PC-3 (cell line): ENCODE measurements around the gene PTPN14. TPM values are rescaled to one million over a fixed set of nuclear protein-coding genes. Genes with fewer than 3 reads are reported as not detected.
A peak's percentile ranks its signal among the peaks of the same experiment; 100 is the strongest.

ENCODE experiments used
- ATAC-seq: fragments of 200-7000 bp; cut with Tn5 transposase; 2 replicates; pipeline ENCODE4 v1.9.1; 2020; ENCODE audit warnings: mild to moderate bottlenecking, moderate library complexity
- BruUV-seq: library from RNA; stranded (reverse); fragments of 400-500 nt; replicated peaks from 2 replicates; lab custom pipeline; 2021; lab: Mats Ljungman, UMichigan
- CTCF ChIA-PET: fragments of 300-600 bp; sonication (Branson Sonifier 250); formaldehyde crosslinking; loops from one replicate; lab custom pipeline; 2022; ENCODE audit warnings: antibody characterized with exemption; lab: Charles Lee
- POLR2A ChIA-PET: fragments of 300-600 bp; sonication (Branson Sonifier 250); formaldehyde crosslinking; loops from one replicate; lab custom pipeline; 2022; ENCODE audit warnings: antibody characterized with exemption; ENCODE audit not compliant: unreplicated experiment; lab: Charles Lee
- DNase-seq: peaks from one replicate; pipeline ENCODE4 v3.0.0-alpha.2; 2015
- H2AFZ ChIP-seq: fragments of 300-600 bp; sonication (generic); 2 replicates; pipeline ENCODE4 v1.6.0; 2016; ENCODE audit warnings: antibody characterized with exemption, low read length
- H3F3A ChIP-seq: fragments of 300-600 bp; sonication (generic); one replicate; pipeline ENCODE4 v1.6.0; 2017; ENCODE audit warnings: antibody characterized with exemption, low read length, control low read depth, mild to moderate bottlenecking; ENCODE audit not compliant: unreplicated experiment
- H3K27ac ChIP-seq: fragments of 300-600 bp; sonication (generic); 2 replicates; pipeline ENCODE4 v1.5.1; 2016; ENCODE audit warnings: mild to moderate bottlenecking, low read length
- H3K27me3 ChIP-seq: fragments of 300-600 bp; sonication (generic); 2 replicates; pipeline ENCODE4 v1.6.1; 2016; ENCODE audit warnings: low read length, mixed read lengths
- H3K36me3 ChIP-seq: fragments of 300-600 bp; sonication (generic); 2 replicates; pipeline ENCODE4 v1.6.1; 2016; ENCODE audit warnings: low read depth, mixed run types, low read length, mixed read lengths
- H3K4me1 ChIP-seq: fragments of 300-600 bp; sonication (generic); 2 replicates; pipeline ENCODE4 v1.5.1; 2016; ENCODE audit warnings: low read length; ENCODE audit not compliant: insufficient read depth
- H3K4me2 ChIP-seq: fragments of 300-600 bp; sonication (generic); 2 replicates; pipeline ENCODE4 v1.6.0; 2016; ENCODE audit warnings: low read length
- H3K4me3 ChIP-seq: fragments of 300-600 bp; sonication (generic); 2 replicates; pipeline ENCODE4 v1.5.1; 2016; ENCODE audit warnings: mild to moderate bottlenecking, low read length, mixed read lengths
- H3K79me2 ChIP-seq: fragments of 300-600 bp; sonication (generic); 2 replicates; pipeline ENCODE4 v1.6.1; 2017; ENCODE audit warnings: low read length, mixed read lengths
- H3K9ac ChIP-seq: fragments of 300-600 bp; sonication (generic); 2 replicates; pipeline ENCODE4 v1.6.0; 2016; ENCODE audit warnings: mild to moderate bottlenecking, low read length
- H3K9me2 ChIP-seq: fragments of 300-600 bp; sonication (generic); replicated peaks from 2 replicates; pipeline ENCODE4 v1.6.1; 2016; ENCODE audit warnings: mixed run types, low read length, mixed read lengths
- H3K9me3 ChIP-seq: fragments of 300-600 bp; sonication (generic); 2 replicates; pipeline ENCODE4 v1.6.1; 2016; ENCODE audit warnings: low read length, mixed read lengths
- H4K20me1 ChIP-seq: fragments of 300-600 bp; sonication (generic); 2 replicates; pipeline ENCODE4 v1.6.1; 2016; ENCODE audit warnings: low read length, mixed read lengths
- EZH2 ChIP-seq: fragments of 300-600 bp; sonication (generic); IDR thresholded peaks from one replicate; pipeline ENCODE4 v1.6.1; 2017; ENCODE audit warnings: antibody characterized with exemption, mild to moderate bottlenecking, low read length; ENCODE audit not compliant: unreplicated experiment
- EZH2phosphoT487 ChIP-seq: fragments of 300-600 bp; sonication (generic); IDR thresholded peaks from 2 replicates; pipeline ENCODE4 v1.6.1; 2018; ENCODE audit warnings: mild to moderate bottlenecking, antibody characterized with exemption, low read length, borderline replicate concordance
- intact Hi-C: fragments of 100-400 bp; cut with micrococcal nuclease; formaldehyde crosslinking; loops from 2 replicates; pipeline ENCODE4 v1.9.0; 2023
- total RNA-seq: library from RNA; depleted of rRNA; stranded (reverse); fragments of >200 nt; gene quantifications from 2 replicates; pipeline ENCODE4 v1.2.3, GENCODE V29; 2014
- TF ChIP-seq, protein P1 (sequence below): fragments of 300-600 bp; sonication (generic); conservative IDR thresholded peaks from 2 replicates; pipeline ENCODE4 v1.5.1; 2017; ENCODE audit warnings: antibody characterized with exemption, low read depth, mild to moderate bottlenecking, low read length

Gene PTPN14
- total RNA-seq, 1 experiment from 2014 or later = 12.6 TPM

DNA sequence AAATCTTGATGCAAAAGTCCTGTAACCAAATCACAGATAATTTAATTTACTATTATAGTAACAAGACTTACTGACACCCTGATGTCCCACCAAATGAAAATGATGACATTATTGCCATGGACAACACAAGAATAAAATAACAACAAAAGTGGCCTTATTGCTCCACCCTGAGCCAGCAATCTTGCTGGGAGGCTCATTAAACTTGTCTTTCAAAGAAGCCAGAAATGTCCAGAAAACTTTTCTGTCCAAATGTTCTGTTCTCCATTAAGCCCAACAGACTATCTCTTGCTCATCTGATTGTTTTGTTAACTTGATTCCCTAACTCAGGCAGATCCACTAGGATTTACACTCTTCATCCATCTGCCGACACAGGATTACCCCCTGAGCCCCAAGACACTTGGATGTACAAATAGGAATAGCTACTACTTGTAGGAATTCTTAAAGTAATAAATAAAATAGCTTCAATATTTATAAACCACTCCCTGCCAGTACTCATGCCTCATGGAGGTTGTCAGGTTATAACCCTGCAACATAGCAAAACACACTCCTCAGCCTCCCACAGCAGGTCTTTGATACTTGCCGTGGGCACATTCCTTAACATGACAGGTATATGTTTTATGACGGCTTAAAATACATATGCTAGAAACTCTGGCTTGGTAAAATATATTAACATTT, 84.9 kb downstream of the PTPN14 start:
- Histone ChIP-seq H3K36me3 (no peaks in the 10 kb centered on the region), H3K4me2 (peak overlapping the region; percentile 36), H3K4me1 (peaks cover 29% of the 10 kb centered on the region), H3F3A (peaks cover 3% of the 10 kb centered on the region), H3K9ac (no peak overlapping the region), H3K9me3 (no peaks in the 10 kb centered on the region), H3K4me3 (peak overlapping the region; percentile 0; the same call in 1 of the 2 replicates), H3K27ac (peak overlapping the region; percentile 30), H3K27me3 (no peaks in the 10 kb centered on the region), H3K79me2 (peaks cover 78% of the 10 kb centered on the region), H4K20me1 (no peaks in the 10 kb centered on the region), H3K9me2 (no peaks in the 10 kb centered on the region), H2AFZ (no peak overlapping the region)
- ChIA-PET CTCF (interaction anchor here (0.5 kb wide), 1 partner anchor 78 kb away, joined by 3 read pairs; no protein-coding TSS in a partner anchor), POLR2A (interaction anchor here (0.5 to 0.7 kb wide), 4 partner anchors 13 to 85 kb away, joined by 3 to 5 read pairs (median 4); partner anchors contain the start of gene PTPN14)
- peak; percentile 58 for ATAC-seq
- BruUV-seq = no TSS peak
- no peak for TF ChIP-seq EZH2phosphoT487
- no peak for TF ChIP-seq EZH2
- TF ChIP-seq, protein P1, sequence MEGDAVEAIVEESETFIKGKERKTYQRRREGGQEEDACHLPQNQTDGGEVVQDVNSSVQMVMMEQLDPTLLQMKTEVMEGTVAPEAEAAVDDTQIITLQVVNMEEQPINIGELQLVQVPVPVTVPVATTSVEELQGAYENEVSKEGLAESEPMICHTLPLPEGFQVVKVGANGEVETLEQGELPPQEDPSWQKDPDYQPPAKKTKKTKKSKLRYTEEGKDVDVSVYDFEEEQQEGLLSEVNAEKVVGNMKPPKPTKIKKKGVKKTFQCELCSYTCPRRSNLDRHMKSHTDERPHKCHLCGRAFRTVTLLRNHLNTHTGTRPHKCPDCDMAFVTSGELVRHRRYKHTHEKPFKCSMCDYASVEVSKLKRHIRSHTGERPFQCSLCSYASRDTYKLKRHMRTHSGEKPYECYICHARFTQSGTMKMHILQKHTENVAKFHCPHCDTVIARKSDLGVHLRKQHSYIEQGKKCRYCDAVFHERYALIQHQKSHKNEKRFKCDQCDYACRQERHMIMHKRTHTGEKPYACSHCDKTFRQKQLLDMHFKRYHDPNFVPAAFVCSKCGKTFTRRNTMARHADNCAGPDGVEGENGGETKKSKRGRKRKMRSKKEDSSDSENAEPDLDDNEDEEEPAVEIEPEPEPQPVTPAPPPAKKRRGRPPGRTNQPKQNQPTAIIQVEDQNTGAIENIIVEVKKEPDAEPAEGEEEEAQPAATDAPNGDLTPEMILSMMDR = no peak
- intact Hi-C loops = loop anchor here (1.0 to 5.0 kb wide), 4 partner anchors 19 to 119 kb away; no protein-coding TSS in a partner anchor
- DNase-seq = peak; percentile 81

DNA sequence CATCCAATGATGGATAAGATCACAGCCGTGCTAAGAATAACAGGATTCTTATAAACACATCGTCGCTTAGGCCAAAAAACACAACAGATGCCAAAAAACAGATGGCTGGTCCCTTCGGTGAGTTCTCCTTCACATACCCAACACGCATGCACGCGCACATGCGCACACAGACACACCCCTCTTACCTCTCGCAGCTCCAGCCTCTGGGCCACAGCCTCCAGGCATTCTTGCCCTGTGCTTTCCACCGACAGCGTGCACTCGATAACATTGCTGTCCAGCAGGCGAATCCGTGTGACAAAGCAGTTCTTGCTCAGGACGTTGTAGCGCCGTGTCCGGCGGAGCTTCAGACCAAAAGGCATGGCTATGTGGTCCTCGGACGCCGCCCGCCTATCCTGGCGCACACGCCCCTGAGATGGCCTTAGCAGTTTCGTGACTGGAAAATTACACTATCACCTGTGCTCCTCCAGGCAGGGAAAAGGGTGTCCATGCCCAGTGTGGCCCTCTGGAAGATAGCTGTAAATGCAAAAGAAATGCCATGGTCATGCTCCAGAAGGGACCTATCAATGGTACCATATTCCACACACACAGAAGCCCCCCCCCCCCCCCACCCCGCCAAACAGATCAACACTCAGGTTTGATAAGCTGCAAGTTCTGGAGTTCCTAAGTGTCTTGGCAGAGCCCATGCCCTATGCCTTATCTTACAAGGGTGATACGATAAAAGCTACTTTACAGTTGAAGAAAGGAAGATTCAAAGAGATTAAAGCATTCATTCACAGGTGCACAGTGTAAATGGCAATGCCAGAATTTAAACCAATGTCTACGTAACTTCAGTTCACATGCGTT, 86.7 kb downstream of the PTPN14 start:
- DNase-seq (no peak), ATAC-seq (no peak)
- H3K27me3 ChIP-seq = no peaks in the 10 kb centered on the region
- no peaks in the 10 kb centered on the region for H3K9me3 ChIP-seq
- H3K4me1 ChIP-seq = peaks cover 29% of the 10 kb centered on the region
- no peaks in the 10 kb centered on the region for H4K20me1 ChIP-seq
- BruUV-seq = TSS peak; percentile 9
- H3K36me3 ChIP-seq = no peaks in the 10 kb centered on the region
- H3K4me2 ChIP-seq = no peak overlapping the region
- H3K4me3 ChIP-seq = no peak overlapping the region
- H3F3A ChIP-seq = peaks cover 3% of the 10 kb centered on the region
- H3K27ac ChIP-seq = no peak overlapping the region
- intact Hi-C loops = loop anchor here (5.0 kb wide), 2 partner anchors 77 to 83 kb away; no protein-coding TSS in a partner anchor
- ChIA-PET POLR2A (interaction anchor here (0.5 to 0.6 kb wide), 2 partner anchors 120 to 823 kb away, joined by 3 to 9 read pairs; no protein-coding TSS in a partner anchor), CTCF (no interaction called here)
- H2AFZ ChIP-seq = no peak overlapping the region
- TF ChIP-seq EZH2phosphoT487 = no peak
- no peak for TF ChIP-seq EZH2
- TF ChIP-seq, protein P1 = no peak
- H3K79me2 ChIP-seq = peaks cover 73% of the 10 kb centered on the region
- no peak overlapping the region for H3K9ac ChIP-seq
- no peaks in the 10 kb centered on the region for H3K9me2 ChIP-seq
